ENCODE measurements around the gene GOLGA8H. TPM values are rescaled to one million over a fixed set of nuclear protein-coding genes. Genes with fewer than 3 reads are reported as not detected.
"Not testable (repeated sequence)": the region's sequence is repeated elsewhere in the genome, so short reads cannot be mapped to it uniquely, and the experiment has no call there.

The GOLGA8H gene, protein sequence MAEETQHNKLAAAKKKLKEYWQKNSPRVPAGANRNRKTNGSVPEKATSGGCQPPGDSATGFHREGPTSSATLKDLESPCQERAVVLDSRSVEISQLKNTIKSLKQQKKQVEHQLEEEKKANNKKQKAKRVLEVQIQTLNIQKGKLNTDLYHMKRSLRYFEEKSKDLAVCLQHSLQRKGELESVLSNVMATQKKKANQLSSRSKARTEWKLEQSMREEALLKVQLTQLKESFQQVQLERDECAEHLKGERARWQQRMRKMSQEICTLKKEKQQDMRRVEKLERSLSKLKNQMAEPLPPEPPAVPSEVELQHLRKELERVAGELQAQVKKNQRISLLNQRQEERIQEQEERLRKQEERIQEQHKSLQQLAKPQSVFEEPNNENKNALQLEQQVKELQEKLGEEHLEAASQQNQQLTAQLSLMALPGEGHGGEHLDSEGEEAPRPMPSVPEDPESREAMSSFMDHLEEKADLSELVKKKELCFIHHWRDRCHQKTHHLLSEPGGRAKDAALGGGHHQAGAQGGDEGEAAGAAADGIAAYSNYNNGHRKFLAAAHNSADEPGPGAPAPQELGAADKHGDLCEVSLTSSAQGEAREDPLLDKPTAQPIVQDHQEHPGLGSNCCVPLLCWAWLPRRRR
- total RNA-seq: 1.4 TPM
- 1.2 TPM for polyA plus RNA-seq

GRCh38 chr15:30603796-30604195, at the start of gene GOLGA8H:
GOLGA8H (plus strand) TSS chr15:30604028; CDS start chr15:30604126, 98 bp downstream.
- H3K4me1 ChIP-seq (ENCODE audit: insufficient read depth); H3K36me3 ChIP-seq (ENCODE audit: insufficient read depth); DNase-seq (ENCODE audit: extremely low spot score); H3K27ac ChIP-seq (ENCODE audit: low read depth); H3K4me3 ChIP-seq (ENCODE audit: low read depth, low read length): not testable (repeated sequence)
- 85% methylated on average over 4 of the region's 8 CpGs for WGBS

DNA sequence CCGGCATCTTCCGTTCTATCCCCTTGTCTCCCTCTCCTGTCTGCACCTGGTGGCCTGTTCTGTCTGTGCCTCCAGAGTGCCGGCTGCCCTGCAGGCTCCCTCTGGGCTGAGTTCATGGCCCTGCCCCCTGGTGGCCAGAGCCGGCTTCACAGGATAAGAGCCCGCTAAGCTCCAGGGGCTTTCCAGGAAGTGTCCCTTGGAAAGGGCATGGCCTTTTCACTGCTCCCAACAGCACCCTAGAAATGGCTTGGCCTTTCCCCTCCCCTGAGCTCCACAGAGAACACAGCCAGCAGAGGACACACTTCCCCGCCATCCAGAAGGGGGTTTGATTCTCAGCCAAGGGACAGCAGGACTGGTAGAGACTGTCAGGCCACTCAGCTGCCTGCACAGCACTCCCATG, 36.9 kb upstream of the GOLGA8H start:
- H3K4me1 ChIP-seq (ENCODE audit: insufficient read depth); H3K27ac ChIP-seq (ENCODE audit: low read depth); H3K36me3 ChIP-seq (ENCODE audit: insufficient read depth); H3K4me3 ChIP-seq (ENCODE audit: low read depth, low read length); DNase-seq (ENCODE audit: extremely low spot score): not testable (repeated sequence)
- WGBS: no CpG with 5 or more reads among the region's 6 CpGs

DNA sequence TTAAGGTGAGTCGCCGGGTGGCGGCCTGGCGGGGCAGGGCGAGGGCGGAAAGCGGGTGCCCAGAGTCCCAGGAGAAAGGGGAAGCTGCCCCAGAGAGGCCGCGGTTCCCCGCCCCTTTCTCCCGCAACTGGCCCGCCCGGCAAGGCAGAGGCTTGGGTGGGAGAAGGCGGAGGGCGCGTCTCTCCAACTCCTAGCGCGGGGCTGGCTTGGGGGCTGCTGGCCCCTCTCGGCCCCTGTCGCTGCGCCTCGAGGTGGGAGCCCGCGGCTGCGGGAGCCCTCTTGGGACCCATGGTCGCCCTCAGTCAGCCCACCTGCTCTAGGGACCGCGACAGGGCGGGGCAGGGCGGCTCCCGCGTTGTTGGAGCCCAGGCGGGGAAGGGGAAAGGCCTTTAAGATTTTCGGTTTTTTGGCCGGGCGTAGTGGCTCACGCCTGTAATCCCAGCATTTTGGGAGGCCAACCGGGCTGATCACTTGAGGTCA, 30.8 kb upstream of the GOLGA8H start:
- H3K4me3 ChIP-seq (ENCODE audit: low read depth, low read length); H3K4me1 ChIP-seq (ENCODE audit: insufficient read depth); H3K36me3 ChIP-seq (ENCODE audit: insufficient read depth); H3K27ac ChIP-seq (ENCODE audit: low read depth); DNase-seq (ENCODE audit: extremely low spot score): not testable (repeated sequence)
- WGBS: no CpG with 5 or more reads among the region's 38 CpGs

GRCh38 chr15:30579394-30579970, 24.3 kb upstream of the GOLGA8H start:
- not testable (repeated sequence) for H3K4me1 ChIP-seq (ENCODE audit: insufficient read depth); DNase-seq (ENCODE audit: extremely low spot score); H3K36me3 ChIP-seq (ENCODE audit: insufficient read depth); H3K27ac ChIP-seq (ENCODE audit: low read depth); H3K4me3 ChIP-seq (ENCODE audit: low read depth, low read length)
- no CpG with 5 or more reads among the region's 6 CpGs for WGBS

- H3K4me3 ChIP-seq (ENCODE audit: low read depth, low read length); DNase-seq (ENCODE audit: extremely low spot score); H3K4me1 ChIP-seq (ENCODE audit: insufficient read depth); H3K27ac ChIP-seq (ENCODE audit: low read depth); H3K36me3 ChIP-seq (ENCODE audit: insufficient read depth): not testable (repeated sequence)
- WGBS: no CpG with 5 or more reads among the region's 4 CpGs
These were observed 23.1 kb upstream of the GOLGA8H start for GRCh38 chr15:30580716-30581115.

- not testable (repeated sequence) for DNase-seq (ENCODE audit: extremely low spot score); H3K27ac ChIP-seq (ENCODE audit: low read depth); H3K36me3 ChIP-seq (ENCODE audit: insufficient read depth); H3K4me3 ChIP-seq (ENCODE audit: low read depth, low read length); H3K4me1 ChIP-seq (ENCODE audit: insufficient read depth)
- WGBS: 19% methylated on average over 2 of the region's 2 CpGs
These were observed 4.9 kb upstream of the GOLGA8H start for GRCh38 chr15:30598953-30599352.

DNA sequence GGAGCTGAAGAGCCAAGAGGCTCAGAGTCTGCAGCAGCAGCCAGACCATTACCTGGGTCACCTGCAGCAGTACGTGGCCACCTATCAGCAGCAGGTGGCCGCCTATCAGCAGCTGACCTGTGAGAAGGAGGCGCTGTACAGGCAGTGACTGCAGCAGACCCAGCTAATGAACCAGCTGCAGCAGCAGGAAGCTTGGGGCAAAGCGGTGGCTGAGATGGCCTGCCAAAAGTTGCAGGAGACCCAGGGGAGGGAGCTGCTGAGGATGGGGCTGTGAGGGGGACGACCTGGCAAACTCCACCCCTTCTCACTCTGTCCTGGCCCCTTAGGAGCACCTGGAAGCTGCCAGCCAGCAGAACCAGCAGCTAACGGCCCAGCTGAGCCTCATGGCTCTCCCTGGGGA, 8.4 kb downstream of the GOLGA8H start:
- not testable (repeated sequence) for H3K4me3 ChIP-seq (ENCODE audit: low read depth, low read length); H3K4me1 ChIP-seq (ENCODE audit: insufficient read depth); DNase-seq (ENCODE audit: extremely low spot score); H3K36me3 ChIP-seq (ENCODE audit: insufficient read depth); H3K27ac ChIP-seq (ENCODE audit: low read depth)
- WGBS: no CpG with 5 or more reads among the region's 6 CpGs

DNA sequence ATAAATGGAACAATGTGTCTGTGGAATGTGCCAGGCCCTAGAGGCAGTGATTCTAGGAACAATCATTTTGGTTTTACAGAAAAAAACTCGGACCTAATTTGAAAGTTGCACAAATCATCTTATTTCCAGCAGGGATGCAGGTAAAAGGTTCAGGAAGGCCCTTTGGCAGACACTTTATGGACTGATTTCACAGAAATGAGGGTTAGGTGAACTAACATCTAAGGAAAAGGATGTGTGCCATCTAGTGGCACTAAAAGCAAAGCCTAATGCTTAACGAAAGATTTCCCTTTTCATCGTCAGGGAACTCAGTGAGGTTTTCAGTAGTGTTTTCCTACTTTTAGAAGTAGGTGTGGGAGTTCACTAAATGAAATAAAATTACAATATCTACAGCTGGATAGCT, 17.5 kb downstream of the GOLGA8H start:
- not testable (repeated sequence) for H3K4me3 ChIP-seq (ENCODE audit: low read depth, low read length); DNase-seq (ENCODE audit: extremely low spot score); H3K4me1 ChIP-seq (ENCODE audit: insufficient read depth); H3K27ac ChIP-seq (ENCODE audit: low read depth); H3K36me3 ChIP-seq (ENCODE audit: insufficient read depth)
- WGBS: 0% methylated on average over 2 of the region's 3 CpGs

- WGBS: under 1% methylated on average over 35 of the region's 35 CpGs
- H3K36me3 ChIP-seq (ENCODE audit: insufficient read depth); H3K4me1 ChIP-seq (ENCODE audit: insufficient read depth); H3K27ac ChIP-seq (ENCODE audit: low read depth): not testable (repeated sequence)
- DNase-seq (ENCODE audit: extremely low spot score): peak; percentile 100
- peak within 1 kb of the TSS; percentile 42 for H3K4me3 ChIP-seq (ENCODE audit: low read depth, low read length)
These were observed 21.8 kb downstream of the GOLGA8H start, which contains the start of gene ARHGAP11B for GRCh38 chr15:30625436-30626193. ARHGAP11B (plus strand) TSS chr15:30626128.

DNA sequence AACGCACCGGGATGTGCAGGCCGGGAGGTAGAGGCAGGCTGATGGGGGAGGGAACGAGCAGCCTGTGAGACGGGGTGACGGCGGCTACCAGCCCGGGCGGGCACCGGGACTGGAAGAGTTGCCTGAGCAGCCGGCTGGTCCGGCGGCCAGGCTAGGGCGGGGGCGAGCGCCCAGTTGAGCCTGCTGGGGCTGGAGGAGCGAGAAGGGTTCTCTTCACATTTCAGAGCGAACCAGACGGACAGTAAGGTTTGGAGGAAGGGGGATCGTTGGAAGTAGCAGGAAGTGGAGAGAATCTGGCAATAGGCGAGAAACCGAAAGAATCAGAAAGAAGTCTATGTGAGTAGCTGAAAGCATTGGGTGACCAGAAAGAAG, 22.4 kb downstream of the GOLGA8H start:
- not testable (repeated sequence) for H3K4me1 ChIP-seq (ENCODE audit: insufficient read depth); H3K36me3 ChIP-seq (ENCODE audit: insufficient read depth); H3K27ac ChIP-seq (ENCODE audit: low read depth); DNase-seq (ENCODE audit: extremely low spot score)
- peak overlapping the region; percentile 42 for H3K4me3 ChIP-seq (ENCODE audit: low read depth, low read length)
- WGBS: under 1% methylated on average over 12 of the region's 22 CpGs

DNA sequence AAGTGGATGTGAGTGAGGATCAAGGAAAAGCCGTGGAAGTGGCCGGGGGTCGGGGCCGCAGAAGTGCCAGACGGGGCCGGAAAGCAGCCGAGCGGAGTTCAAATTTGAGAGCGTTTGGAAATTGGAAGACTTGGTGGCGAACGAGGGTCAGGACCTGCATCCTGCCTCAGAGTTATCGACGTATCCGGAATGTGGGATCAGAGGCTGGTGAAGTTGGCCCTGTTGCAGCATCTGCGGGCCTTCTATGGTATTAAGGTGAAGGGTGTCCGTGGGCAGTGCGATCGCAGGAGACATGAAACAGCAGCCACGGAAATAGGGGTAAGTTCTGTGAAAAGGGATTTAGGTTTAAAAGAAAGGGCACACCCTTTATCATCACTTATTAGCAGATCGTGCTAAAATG, 22.8 kb downstream of the GOLGA8H start:
- not testable (repeated sequence) for H3K27ac ChIP-seq (ENCODE audit: low read depth); H3K36me3 ChIP-seq (ENCODE audit: insufficient read depth); H3K4me3 ChIP-seq (ENCODE audit: low read depth, low read length); DNase-seq (ENCODE audit: extremely low spot score); H3K4me1 ChIP-seq (ENCODE audit: insufficient read depth)
- WGBS: under 1% methylated on average over 14 of the region's 20 CpGs

DNA sequence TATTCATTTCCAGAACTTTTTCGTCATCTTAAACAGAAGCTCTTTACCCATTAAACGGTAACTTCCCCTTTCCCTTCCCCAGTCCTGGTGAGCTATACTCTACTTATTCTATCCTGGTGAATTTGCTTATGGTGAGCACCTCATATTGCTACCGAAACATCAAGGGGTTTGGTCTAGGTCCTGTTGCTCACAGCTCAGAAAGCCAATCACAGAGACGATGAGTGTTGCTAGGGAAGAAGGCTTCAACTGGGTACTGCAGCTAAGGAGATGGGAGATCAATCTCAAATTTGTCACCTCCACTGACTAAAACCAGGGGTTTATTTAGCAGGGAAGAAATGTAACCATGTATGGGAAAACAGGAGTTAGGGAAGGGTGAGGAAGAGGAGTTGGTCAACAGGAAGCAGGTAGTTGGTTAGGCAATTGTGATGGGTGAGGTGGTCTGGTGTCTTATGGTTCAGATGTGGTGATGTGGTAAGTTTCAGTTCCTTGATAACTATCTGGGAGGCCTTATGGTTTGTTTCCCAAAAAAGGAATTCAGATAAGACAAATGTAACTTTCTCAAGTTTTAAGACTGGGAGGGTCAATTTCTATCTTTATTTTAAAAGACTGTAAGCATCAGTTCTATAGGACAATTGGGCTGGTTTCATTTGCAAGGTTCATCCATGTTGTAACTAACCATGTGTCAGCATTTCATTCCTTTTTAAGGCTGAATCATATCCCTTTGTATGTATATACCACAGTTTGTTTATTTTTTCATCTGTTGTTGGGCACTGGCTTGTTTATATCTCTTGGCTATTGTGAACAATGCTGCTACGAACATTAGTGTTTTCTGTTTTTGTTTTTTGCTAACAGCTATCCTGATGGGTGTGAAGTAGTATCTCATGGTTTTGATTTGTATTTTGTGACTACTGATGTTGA, 46.4 kb downstream of the GOLGA8H start:
- Histone ChIP-seq H3K27ac (ENCODE audit: low read depth) (no peak overlapping the region), H3K36me3 (ENCODE audit: insufficient read depth) (no peaks in the 10 kb centered on the region), H3K4me1 (ENCODE audit: insufficient read depth) (no peaks in the 10 kb centered on the region), H3K4me3 (ENCODE audit: low read depth, low read length) (no peak overlapping the region)
- no peak for DNase-seq (ENCODE audit: extremely low spot score)
- 92% methylated on average over 5 of the region's 5 CpGs for WGBS
